Germinal center (tissue), 1 donor: ENCODE measurements around the gene SETBP1.
A peak's percentile ranks its signal among the peaks of the same experiment; 100 is the strongest.
"Not testable (repeated sequence)": the region's sequence is repeated elsewhere in the genome, so short reads cannot be mapped to it uniquely, and the experiment has no call there.

Source experiments
- DNase-seq: peaks from one replicate; pipeline ENCODE4 v3.0.0; 2012; ENCODE audit warnings: mixed read lengths, low spot score

The SETBP1 gene

GRCh38 chr18:44791520-44791919, 110.8 kb downstream of the SETBP1 start:
- DNase-seq, result no peak

- DNase-seq, result no peak
Measured at GRCh38 chr18:44792456-44793061, 111.9 kb downstream of the SETBP1 start.

GRCh38 chr18:44793194-44793593, 112.5 kb downstream of the SETBP1 start:
- DNase-seq, result no peak

GRCh38 chr18:44793685-44794084, 113.0 kb downstream of the SETBP1 start:
- no peak for DNase-seq

- DNase-seq, result no peak
Measured at GRCh38 chr18:44795241-44795640, 114.6 kb downstream of the SETBP1 start.

- DNase-seq, result no peak
Measured at GRCh38 chr18:44796429-44797428, 116.0 kb downstream of the SETBP1 start.

- no peak for DNase-seq
Measured at GRCh38 chr18:44798433-44799048, 117.9 kb downstream of the SETBP1 start.

- no peak for DNase-seq
Measured at GRCh38 chr18:44799382-44799906, 118.8 kb downstream of the SETBP1 start.

- DNase-seq, result peak; percentile 26
Measured at GRCh38 chr18:44799907-44800421, 119.3 kb downstream of the SETBP1 start.

GRCh38 chr18:44800766-44801165, 120.1 kb downstream of the SETBP1 start:
- not testable (repeated sequence) for DNase-seq

GRCh38 chr18:44801781-44802180, 121.1 kb downstream of the SETBP1 start:
- no peak for DNase-seq

- no peak for DNase-seq
Measured at GRCh38 chr18:44802508-44802907, 121.8 kb downstream of the SETBP1 start.

- DNase-seq, result no peak
Measured at GRCh38 chr18:44803019-44803650, 122.4 kb downstream of the SETBP1 start.

- no peak for DNase-seq
Measured at GRCh38 chr18:44804033-44804432, 123.3 kb downstream of the SETBP1 start.

GRCh38 chr18:44805176-44805575, 124.5 kb downstream of the SETBP1 start:
- DNase-seq, result no peak

GRCh38 chr18:44805643-44806042, 125.0 kb downstream of the SETBP1 start:
- no peak for DNase-seq

- no peak for DNase-seq
Measured at GRCh38 chr18:44807766-44808165, 127.1 kb downstream of the SETBP1 start.

GRCh38 chr18:44811572-44812125, 131.0 kb downstream of the SETBP1 start:
- no peak for DNase-seq

GRCh38 chr18:44812426-44812825, 131.7 kb downstream of the SETBP1 start:
- no peak for DNase-seq

- DNase-seq, result no peak
Measured at GRCh38 chr18:44813586-44813985, 132.9 kb downstream of the SETBP1 start.

GRCh38 chr18:44815108-44815507, 134.4 kb downstream of the SETBP1 start:
- no peak for DNase-seq
